PC-3 (cell line): Measurements from ENCODE around the gene ARHGEF39.

ENCODE experiments used
- CTCF ChIP-seq: fragments of 300-600 bp; sonication (generic); conservative IDR thresholded peaks from 2 replicates; pipeline ENCODE4 v1.5.1; 2017; ENCODE audit warnings: antibody characterized with exemption, low read depth, mild to moderate bottlenecking, low read length
- EZH2phosphoT487 ChIP-seq: fragments of 300-600 bp; sonication (generic); IDR thresholded peaks from 2 replicates; pipeline ENCODE4 v1.6.1; 2018; ENCODE audit warnings: mild to moderate bottlenecking, antibody characterized with exemption, low read length, borderline replicate concordance

DNA sequence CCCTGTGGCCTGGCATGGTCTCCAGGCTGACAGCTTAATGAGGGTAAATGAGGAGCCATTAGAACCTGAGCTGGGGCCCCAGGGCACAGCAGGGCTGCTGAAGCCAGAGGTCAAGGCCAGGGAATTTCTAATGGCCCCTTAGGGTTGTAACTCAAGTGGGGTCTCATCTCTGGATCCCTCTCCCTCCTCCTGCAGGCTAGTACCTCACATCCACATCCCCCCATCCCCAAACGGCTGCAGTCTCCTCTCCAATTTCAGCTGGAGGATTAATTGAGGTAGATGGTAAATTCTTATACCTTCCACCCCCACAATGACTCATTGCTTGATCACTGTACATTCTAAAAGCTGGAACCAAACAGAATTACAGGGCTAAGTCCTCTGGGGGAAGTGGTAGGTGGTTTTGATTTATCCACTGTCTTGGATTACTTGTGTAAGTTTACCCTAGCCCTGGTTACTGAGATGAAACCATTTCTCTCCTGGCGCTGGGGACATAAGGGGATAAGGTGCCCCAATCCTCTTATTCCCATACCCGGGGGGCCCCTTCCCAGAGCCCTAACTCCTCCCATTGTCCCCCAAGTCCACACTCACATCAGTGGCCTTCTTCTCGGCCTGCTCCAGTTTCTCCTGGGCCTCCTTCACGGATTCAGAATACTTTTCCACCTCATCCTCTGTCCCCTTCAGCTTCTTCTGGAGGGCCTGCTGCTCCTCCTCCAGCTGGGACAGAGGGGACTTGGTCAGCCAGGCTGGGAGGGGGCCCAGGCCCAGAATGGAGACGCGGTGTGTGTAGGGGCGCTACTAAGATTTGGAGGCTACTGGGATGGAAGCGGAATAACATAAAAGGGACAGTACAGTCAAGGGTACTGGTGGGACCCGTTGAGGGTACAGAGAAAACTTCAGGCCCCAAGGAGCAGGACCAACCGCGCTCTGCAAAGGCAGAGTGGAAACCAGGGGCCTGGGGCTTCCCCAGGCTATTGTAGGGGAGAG lies 23.9 kb upstream of the ARHGEF39 start:
- TF ChIP-seq CTCF (no peak), EZH2phosphoT487 (no peak)
